Measurements from ENCODE around the gene ITM2A. TPM values are rescaled to one million over a fixed set of nuclear protein-coding genes. Genes with fewer than 3 reads are reported as not detected.

ITM2A gene
- polyA plus RNA-seq, 3 donors = 0.25 to 1.9 (median 1.5) TPM

GRCh38 chrX:79371101-79371500 is 4.0 kb upstream of the ITM2A start:
- H3K27ac Mint-ChIP-seq = no peak overlapping the region
- no CpG with 5 or more reads among the region's 2 CpGs for WGBS (ENCODE audit: insufficient coverage)

GRCh38 chrX:79369871-79370270 is 2.7 kb upstream of the ITM2A start:
- Histone ChIP-seq H3K9me3 (replicated peaks in 1 of 2; ENCODE audit: control insufficient read depth in 1 of 2, insufficient read depth in 1 of 2, low read length in 2 of 2) (no peaks in the 10 kb centered on the region), H3K36me3 (replicated peaks in 1 of 2; ENCODE audit: control insufficient read depth in 1 of 2, insufficient read depth in 2 of 2, low read length in 2 of 2) (no peaks in the 10 kb centered on the region), H3K4me2 (replicated peaks; ENCODE audit: extremely low read depth, low read length, poor library complexity, severe bottlenecking) (no peak overlapping the region), H2AFZ (ENCODE audit: insufficient read depth, low read depth, low read length, poor library complexity, severe bottlenecking) (no peak overlapping the region), H3K4me1 (ENCODE audit: control insufficient read depth in 1 of 2, insufficient read depth in 2 of 2, low read length in 2 of 2) (peaks cover 0 to 8% of the 10 kb centered on the region in 2 donors), H3K27ac (ENCODE audit: low read depth in 1 of 2, low read length in 2 of 2) (no peak overlapping the region), H4K20me1 (ENCODE audit: insufficient read depth, low read length) (no peaks in the 10 kb centered on the region), H3K27me3 (ENCODE audit: control insufficient read depth in 2 of 2, insufficient read depth in 2 of 2, low read length in 2 of 2) (no peaks in the 10 kb centered on the region), H3K79me2 (ENCODE audit: insufficient read depth, low read length) (no peaks in the 10 kb centered on the region), H3K4me3 (replicated peaks in 1 of 3; ENCODE audit: low read depth in 2 of 3, low read length in 3 of 3) (no peak overlapping the region), H3K9ac (ENCODE audit: insufficient read depth, low read length, poor library complexity, severe bottlenecking) (no peak overlapping the region)
- no peaks in the 10 kb centered on the region for H3K36me3 Mint-ChIP-seq
- no peak overlapping the region for H3K4me3 Mint-ChIP-seq
- intact Hi-C loops (cut with micrococcal nuclease) = no loop called here
- peaks cover 2 to 10% (median 4%) of the 10 kb centered on the region in 3 donors for H3K27me3 Mint-ChIP-seq (ENCODE audit: low read depth in 3 of 3)
- no peak for DNase-seq
- peaks cover 0 to 3% (median 0%) of the 10 kb centered on the region in 7 donors for H3K9me3 Mint-ChIP-seq
- no peak overlapping the region for H3K27ac Mint-ChIP-seq
- H3K4me1 Mint-ChIP-seq = peaks cover 16% of the 10 kb centered on the region
- WGBS (ENCODE audit: insufficient coverage) = no CpG with 5 or more reads among the region's 1 CpG
- no peak for TF ChIP-seq CTCF (IDR thresholded peaks at IDR 0.05)

More at GRCh38 chrX:79371101-79371500, 4.0 kb upstream of the ITM2A start:
- no peak for TF ChIP-seq CTCF (IDR thresholded peaks at IDR 0.05)
- Histone ChIP-seq H3K9ac (ENCODE audit: insufficient read depth, low read length, poor library complexity, severe bottlenecking) (no peak overlapping the region), H3K36me3 (replicated peaks in 1 of 2; ENCODE audit: control insufficient read depth in 1 of 2, insufficient read depth in 2 of 2, low read length in 2 of 2) (no peaks in the 10 kb centered on the region), H4K20me1 (ENCODE audit: insufficient read depth, low read length) (no peaks in the 10 kb centered on the region), H3K79me2 (ENCODE audit: insufficient read depth, low read length) (no peaks in the 10 kb centered on the region), H3K27me3 (ENCODE audit: control insufficient read depth in 2 of 2, insufficient read depth in 2 of 2, low read length in 2 of 2) (no peaks in the 10 kb centered on the region), H3K9me3 (replicated peaks in 1 of 2; ENCODE audit: control insufficient read depth in 1 of 2, insufficient read depth in 1 of 2, low read length in 2 of 2) (no peaks in the 10 kb centered on the region), H2AFZ (ENCODE audit: insufficient read depth, low read depth, low read length, poor library complexity, severe bottlenecking) (no peak overlapping the region), H3K4me3 (replicated peaks in 1 of 3; ENCODE audit: low read depth in 2 of 3, low read length in 3 of 3) (no peak overlapping the region), H3K4me2 (replicated peaks; ENCODE audit: extremely low read depth, low read length, poor library complexity, severe bottlenecking) (no peak overlapping the region), H3K4me1 (ENCODE audit: control insufficient read depth in 1 of 2, insufficient read depth in 2 of 2, low read length in 2 of 2) (peaks cover 0 to 8% of the 10 kb centered on the region in 2 donors), H3K27ac (ENCODE audit: low read depth in 1 of 2, low read length in 2 of 2) (no peak overlapping the region)
- Mint-ChIP-seq H3K9me3 (peaks cover 0 to 3% (median 0%) of the 10 kb centered on the region in 7 donors), H3K36me3 (no peaks in the 10 kb centered on the region), H3K4me1 (peaks cover 12% of the 10 kb centered on the region), H3K27me3 (ENCODE audit: low read depth in 3 of 3) (peaks cover 2 to 10% (median 4%) of the 10 kb centered on the region in 3 donors), H3K4me3 (no peak overlapping the region)
- no peak for DNase-seq
- intact Hi-C loops (cut with micrococcal nuclease) = no loop called here
